Astrocyte (in vitro differentiated cells and primary cell): ENCODE results near the gene OR52L1. TPM values are rescaled to one million over a fixed set of nuclear protein-coding genes. Genes with fewer than 3 reads are reported as not detected.

Experiments
- DNase-seq: peaks from one replicate; pipeline ENCODE4 v3.0.0-alpha.2; 2010; ENCODE audit warnings: low read depth
- FAIRE-seq: peaks from 2 replicates; lab custom pipeline; 2011; peaks lifted over from hg19 to GRCh38; lab: Jason Lieb, UNC
- H2AFZ ChIP-seq: 2 replicates; pipeline ENCODE4 v1.6.0; 2012; ENCODE audit warnings: low read depth, low read length, inconsistent platforms
- H3K27ac ChIP-seq: 2 replicates; pipeline ENCODE4 v1.5.1; 2011; ENCODE audit warnings: low read depth, low read length, inconsistent platforms
- H3K27me3 ChIP-seq: 2 replicates; pipeline ENCODE4 v1.6.0; 2011; ENCODE audit warnings: low read length, inconsistent platforms; ENCODE audit not compliant: insufficient read depth
- H3K36me3 ChIP-seq: 2 replicates; pipeline ENCODE4 v1.5.1; 2011; ENCODE audit warnings: low read length, inconsistent platforms; ENCODE audit not compliant: insufficient read depth
- H3K4me1 ChIP-seq: 2 replicates; pipeline ENCODE4 v1.5.1; 2011; ENCODE audit warnings: low read length, inconsistent platforms; ENCODE audit not compliant: insufficient read depth
- H3K4me2 ChIP-seq: 2 replicates; pipeline ENCODE4 v1.6.0; 2012; ENCODE audit warnings: low read length, inconsistent platforms
- H3K4me3 ChIP-seq: 2 replicates; pipeline ENCODE4 v1.5.1; 2011; ENCODE audit warnings: low read depth, mild to moderate bottlenecking, low read length, inconsistent platforms; ENCODE audit not compliant: insufficient read depth
- H3K79me2 ChIP-seq: 2 replicates; pipeline ENCODE4 v1.6.0; 2012; ENCODE audit warnings: mild to moderate bottlenecking, low read length, inconsistent platforms; ENCODE audit not compliant: insufficient read depth
- H3K9ac ChIP-seq: 2 replicates; pipeline ENCODE4 v1.6.0; 2012; ENCODE audit warnings: mild to moderate bottlenecking, low read length, inconsistent platforms
- H3K9me3 ChIP-seq: 2 replicates; pipeline ENCODE4 v1.5.1; 2012; ENCODE audit warnings: low read depth, mild to moderate bottlenecking, low read length, inconsistent platforms; ENCODE audit not compliant: insufficient read depth
- H4K20me1 ChIP-seq: 2 replicates; pipeline ENCODE4 v1.6.0; 2012; ENCODE audit warnings: low read length, inconsistent platforms; ENCODE audit not compliant: insufficient read depth
- H3K27ac Mint-ChIP-seq: one replicate; pipeline ENCODE4 v1.8.0; 2021; ENCODE audit warnings: mild to moderate bottlenecking, mixed read lengths; ENCODE audit not compliant: unreplicated experiment
- H3K27me3 Mint-ChIP-seq: one replicate; pipeline ENCODE4 v1.8.0; 2021; ENCODE audit warnings: low read depth, mixed read lengths; ENCODE audit not compliant: unreplicated experiment
- H3K36me3 Mint-ChIP-seq: one replicate; pipeline ENCODE4 v1.8.0; 2021; ENCODE audit warnings: low read depth, mixed read lengths; ENCODE audit not compliant: unreplicated experiment
- H3K4me1 Mint-ChIP-seq: one replicate; pipeline ENCODE4 v1.8.0; 2021; ENCODE audit warnings: low read depth, mixed read lengths; ENCODE audit not compliant: unreplicated experiment
- H3K4me3 Mint-ChIP-seq: one replicate; pipeline ENCODE4 v1.8.0; 2021; ENCODE audit warnings: mild to moderate bottlenecking, moderate library complexity, mixed read lengths; ENCODE audit not compliant: unreplicated experiment
- H3K9me3 Mint-ChIP-seq: one replicate; pipeline ENCODE4 v1.8.0; 2021; ENCODE audit warnings: mild to moderate bottlenecking, mixed read lengths; ENCODE audit not compliant: unreplicated experiment
- EZH2 ChIP-seq: IDR thresholded peaks from 2 replicates; pipeline ENCODE4 v1.6.1; 2012; ENCODE audit warnings: mild to moderate bottlenecking, low read length, inconsistent platforms; ENCODE audit not compliant: insufficient read depth
- total RNA-seq: library from RNA; stranded (reverse); gene quantifications from 2 replicates; pipeline ENCODE4 v1.2.1, GENCODE V29; 2021
- TF ChIP-seq, protein P1 (sequence below): IDR thresholded peaks from 2 replicates; pipeline ENCODE4 v1.5.1; 2011; ENCODE audit warnings: low read depth, mild to moderate bottlenecking, inconsistent platforms, low read length, moderate library complexity; ENCODE audit not compliant: insufficient read depth

The OR52L1 gene
- total RNA-seq, 1 donor from 2014 or later = not detected

GRCh38 chr11:5973530-5973929, 13.3 kb downstream of the OR52L1 start:
- no peak overlapping the region for H3K9ac ChIP-seq
- FAIRE-seq (no peak), DNase-seq (no peak)
- no peaks in the 10 kb centered on the region for H3K4me1 Mint-ChIP-seq
- peaks cover 7% of the 10 kb centered on the region for H3K27me3 Mint-ChIP-seq
- H3K27ac ChIP-seq = no peak overlapping the region
- no peak overlapping the region for H3K4me3 Mint-ChIP-seq
- no peak overlapping the region for H3K27ac Mint-ChIP-seq
- no peaks in the 10 kb centered on the region for H3K4me1 ChIP-seq
- no peaks in the 10 kb centered on the region for H3K27me3 ChIP-seq
- no peaks in the 10 kb centered on the region for H3K79me2 ChIP-seq
- H3K36me3 Mint-ChIP-seq = no peaks in the 10 kb centered on the region
- H3K4me2 ChIP-seq = no peak overlapping the region
- no peak overlapping the region for H2AFZ ChIP-seq
- H3K9me3 ChIP-seq = no peaks in the 10 kb centered on the region
- no peak overlapping the region for H3K4me3 ChIP-seq
- H4K20me1 ChIP-seq = no peaks in the 10 kb centered on the region
- peaks cover 2% of the 10 kb centered on the region for H3K9me3 Mint-ChIP-seq
- TF ChIP-seq, protein P1, sequence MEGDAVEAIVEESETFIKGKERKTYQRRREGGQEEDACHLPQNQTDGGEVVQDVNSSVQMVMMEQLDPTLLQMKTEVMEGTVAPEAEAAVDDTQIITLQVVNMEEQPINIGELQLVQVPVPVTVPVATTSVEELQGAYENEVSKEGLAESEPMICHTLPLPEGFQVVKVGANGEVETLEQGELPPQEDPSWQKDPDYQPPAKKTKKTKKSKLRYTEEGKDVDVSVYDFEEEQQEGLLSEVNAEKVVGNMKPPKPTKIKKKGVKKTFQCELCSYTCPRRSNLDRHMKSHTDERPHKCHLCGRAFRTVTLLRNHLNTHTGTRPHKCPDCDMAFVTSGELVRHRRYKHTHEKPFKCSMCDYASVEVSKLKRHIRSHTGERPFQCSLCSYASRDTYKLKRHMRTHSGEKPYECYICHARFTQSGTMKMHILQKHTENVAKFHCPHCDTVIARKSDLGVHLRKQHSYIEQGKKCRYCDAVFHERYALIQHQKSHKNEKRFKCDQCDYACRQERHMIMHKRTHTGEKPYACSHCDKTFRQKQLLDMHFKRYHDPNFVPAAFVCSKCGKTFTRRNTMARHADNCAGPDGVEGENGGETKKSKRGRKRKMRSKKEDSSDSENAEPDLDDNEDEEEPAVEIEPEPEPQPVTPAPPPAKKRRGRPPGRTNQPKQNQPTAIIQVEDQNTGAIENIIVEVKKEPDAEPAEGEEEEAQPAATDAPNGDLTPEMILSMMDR = no peak
- no peak for TF ChIP-seq EZH2
- H3K36me3 ChIP-seq = no peaks in the 10 kb centered on the region

DNA sequence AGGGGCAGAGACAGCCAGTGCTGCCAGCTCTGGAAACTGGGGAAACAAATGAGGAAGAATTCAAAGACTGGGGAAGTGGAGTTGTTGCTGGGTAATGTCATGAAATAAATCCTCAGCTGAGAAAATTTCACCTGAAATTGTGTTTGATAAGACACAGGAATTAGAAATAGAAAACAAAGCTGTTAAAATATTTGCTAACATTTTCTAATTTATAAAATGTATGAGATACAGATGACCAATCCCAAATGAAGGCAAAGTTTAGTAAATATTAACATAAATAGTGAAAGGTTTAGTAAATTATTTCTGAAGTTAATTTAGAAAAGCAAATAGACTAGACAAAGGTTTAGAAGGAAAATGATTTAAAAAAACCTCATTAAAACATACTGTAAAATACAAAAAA, 18.4 kb downstream of the OR52L1 start, which contains the start of gene OR56A5:
Gene OR56A5, minus strand, starts transcription at position 101 of the 400 bp plus-strand sequence. Its CDS starts 0 bp downstream, at position 101.
- no peaks in the 10 kb centered on the region for H3K27me3 ChIP-seq
- no peak for TF ChIP-seq EZH2
- TF ChIP-seq, protein P1 = no peak
- Mint-ChIP-seq H3K4me1 (no peaks in the 10 kb centered on the region), H3K27ac (no peak within 1 kb of the TSS), H3K27me3 (peaks cover 5% of the 10 kb centered on the region), H3K4me3 (no peak within 1 kb of the TSS), H3K36me3 (no peaks in the 10 kb centered on the region), H3K9me3 (peaks cover 5% of the 10 kb centered on the region)
- H3K4me2 ChIP-seq = no peak within 1 kb of the TSS
- no peaks in the 10 kb centered on the region for H3K79me2 ChIP-seq
- no peak within 1 kb of the TSS for H3K27ac ChIP-seq
- no peak within 1 kb of the TSS for H3K4me3 ChIP-seq
- FAIRE-seq = no peak
- peaks cover 5% of the 10 kb centered on the region for H3K9me3 ChIP-seq
- no peak within 1 kb of the TSS for H3K9ac ChIP-seq
- no peaks in the 10 kb centered on the region for H3K4me1 ChIP-seq
- no peak within 1 kb of the TSS for H2AFZ ChIP-seq
- no peaks in the 10 kb centered on the region for H3K36me3 ChIP-seq
- no peaks in the 10 kb centered on the region for H4K20me1 ChIP-seq
- DNase-seq = no peak

DNA sequence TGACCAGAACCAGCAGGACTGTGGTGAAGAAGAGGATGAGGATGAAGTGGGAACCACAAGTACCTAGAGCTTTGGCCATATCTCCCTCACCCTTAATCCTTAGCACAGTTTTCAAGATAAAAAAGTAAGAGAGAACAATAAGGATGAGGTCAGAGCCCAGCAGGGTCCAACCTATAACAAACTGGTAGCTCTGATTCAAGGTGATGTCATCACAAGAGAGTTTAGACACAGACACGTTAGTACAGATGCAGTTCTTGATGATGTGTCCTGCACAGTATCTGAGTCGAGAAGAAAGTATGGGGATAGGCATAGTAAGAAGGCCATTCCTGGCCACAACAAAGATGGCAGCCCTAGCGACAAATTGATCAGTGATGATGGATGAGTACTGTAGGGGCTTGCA, 19.1 kb downstream of the OR52L1 start:
- Histone ChIP-seq H3K4me2 (no peak overlapping the region), H4K20me1 (no peaks in the 10 kb centered on the region), H3K36me3 (no peaks in the 10 kb centered on the region), H3K79me2 (no peaks in the 10 kb centered on the region), H3K27me3 (no peaks in the 10 kb centered on the region), H3K4me1 (no peaks in the 10 kb centered on the region), H3K27ac (no peak overlapping the region), H3K4me3 (no peak overlapping the region), H3K9me3 (peaks cover 5% of the 10 kb centered on the region), H2AFZ (no peak overlapping the region), H3K9ac (no peak overlapping the region)
- peaks cover 3% of the 10 kb centered on the region for H3K27me3 Mint-ChIP-seq
- H3K27ac Mint-ChIP-seq = no peak overlapping the region
- FAIRE-seq (no peak), DNase-seq (no peak)
- H3K4me1 Mint-ChIP-seq = no peaks in the 10 kb centered on the region
- H3K36me3 Mint-ChIP-seq = no peaks in the 10 kb centered on the region
- H3K4me3 Mint-ChIP-seq = no peak overlapping the region
- peaks cover 7% of the 10 kb centered on the region for H3K9me3 Mint-ChIP-seq
- TF ChIP-seq, protein P1 = no peak
- no peak for TF ChIP-seq EZH2
